ENCODE results near the gene SPOCK1. TPM values are rescaled to one million over a fixed set of nuclear protein-coding genes. Genes with fewer than 3 reads are reported as not detected.

The SPOCK1 gene
- total RNA-seq, 1 donor from 2014 or later: 6.8 TPM

DNA sequence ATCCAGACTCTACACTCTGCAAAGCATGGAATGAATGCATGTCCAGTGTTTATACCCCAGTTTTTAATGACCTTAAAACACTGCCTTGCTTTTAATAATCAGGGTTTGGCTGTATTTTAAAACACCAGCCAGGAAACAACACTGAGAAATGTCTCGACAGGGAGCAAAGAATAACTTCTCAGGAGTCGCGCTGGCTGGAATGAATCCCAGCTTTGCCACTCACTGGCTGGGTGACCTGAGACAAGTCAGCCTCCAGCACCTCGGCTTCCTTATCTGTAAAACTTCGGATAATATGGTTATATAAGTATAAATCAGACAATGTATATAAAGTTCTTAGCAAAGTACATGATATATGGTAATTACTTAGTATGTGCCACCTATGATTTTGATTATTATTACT lies 505.0 kb downstream of the SPOCK1 start:
- Histone ChIP-seq H3K4me3 (ENCODE audit: low read depth, low read length) (no peak overlapping the region), H3K36me3 (ENCODE audit: control insufficient read depth, insufficient read depth, low read length) (no peaks in the 10 kb centered on the region), H3K27me3 (ENCODE audit: control insufficient read depth, insufficient read depth, low read length) (no peaks in the 10 kb centered on the region)
- TF ChIP-seq, protein P1, sequence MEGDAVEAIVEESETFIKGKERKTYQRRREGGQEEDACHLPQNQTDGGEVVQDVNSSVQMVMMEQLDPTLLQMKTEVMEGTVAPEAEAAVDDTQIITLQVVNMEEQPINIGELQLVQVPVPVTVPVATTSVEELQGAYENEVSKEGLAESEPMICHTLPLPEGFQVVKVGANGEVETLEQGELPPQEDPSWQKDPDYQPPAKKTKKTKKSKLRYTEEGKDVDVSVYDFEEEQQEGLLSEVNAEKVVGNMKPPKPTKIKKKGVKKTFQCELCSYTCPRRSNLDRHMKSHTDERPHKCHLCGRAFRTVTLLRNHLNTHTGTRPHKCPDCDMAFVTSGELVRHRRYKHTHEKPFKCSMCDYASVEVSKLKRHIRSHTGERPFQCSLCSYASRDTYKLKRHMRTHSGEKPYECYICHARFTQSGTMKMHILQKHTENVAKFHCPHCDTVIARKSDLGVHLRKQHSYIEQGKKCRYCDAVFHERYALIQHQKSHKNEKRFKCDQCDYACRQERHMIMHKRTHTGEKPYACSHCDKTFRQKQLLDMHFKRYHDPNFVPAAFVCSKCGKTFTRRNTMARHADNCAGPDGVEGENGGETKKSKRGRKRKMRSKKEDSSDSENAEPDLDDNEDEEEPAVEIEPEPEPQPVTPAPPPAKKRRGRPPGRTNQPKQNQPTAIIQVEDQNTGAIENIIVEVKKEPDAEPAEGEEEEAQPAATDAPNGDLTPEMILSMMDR (IDR thresholded peaks at IDR 0.05; ENCODE audit: insufficient read depth, low read length, severe bottlenecking): no peak
- DNase-seq (ENCODE audit: low read depth) (no peak), FAIRE-seq (no peak)

DNA sequence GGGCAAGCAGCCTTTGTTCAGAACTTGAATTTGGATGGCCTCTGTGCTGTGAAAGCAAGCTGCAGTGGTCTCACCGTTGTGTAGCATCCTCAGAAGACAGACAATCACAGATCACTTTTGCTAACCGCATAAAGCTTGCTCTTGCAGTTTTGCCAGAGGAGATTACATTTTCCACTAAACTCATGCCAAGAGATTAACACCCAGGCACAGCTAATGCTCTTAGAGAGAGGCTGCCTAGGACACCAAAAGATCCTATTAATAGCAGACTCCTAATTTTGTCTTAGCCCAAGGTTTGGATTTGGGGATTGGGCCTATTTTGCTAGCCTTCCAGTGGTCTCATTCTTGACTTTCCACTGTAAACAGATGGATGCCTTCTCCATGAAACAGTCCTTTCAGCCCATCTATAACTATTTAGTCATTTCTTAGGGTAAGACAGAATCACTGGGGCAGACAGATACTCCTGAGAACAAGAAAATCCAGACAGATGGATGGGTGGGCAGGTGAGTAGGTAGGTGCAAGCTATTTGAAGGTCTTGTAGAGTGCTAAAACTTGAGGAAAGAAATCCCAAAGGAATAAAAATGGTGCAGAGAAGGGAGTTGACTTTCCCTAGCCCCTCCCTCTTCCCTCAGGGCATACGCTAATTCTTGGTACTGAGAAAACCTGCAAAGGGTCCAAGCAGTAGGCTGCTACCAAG lies 506.2 kb downstream of the SPOCK1 start:
- peak; percentile 64 for FAIRE-seq
- TF ChIP-seq, protein P1 (IDR thresholded peaks at IDR 0.05; ENCODE audit: insufficient read depth, low read length, severe bottlenecking): no peak
- no peaks in the 10 kb centered on the region for H3K36me3 ChIP-seq (ENCODE audit: control insufficient read depth, insufficient read depth, low read length)
- H3K27me3 ChIP-seq (ENCODE audit: control insufficient read depth, insufficient read depth, low read length): no peaks in the 10 kb centered on the region
- no peak for DNase-seq (ENCODE audit: low read depth)
- no peak overlapping the region for H3K4me3 ChIP-seq (ENCODE audit: low read depth, low read length)

DNA sequence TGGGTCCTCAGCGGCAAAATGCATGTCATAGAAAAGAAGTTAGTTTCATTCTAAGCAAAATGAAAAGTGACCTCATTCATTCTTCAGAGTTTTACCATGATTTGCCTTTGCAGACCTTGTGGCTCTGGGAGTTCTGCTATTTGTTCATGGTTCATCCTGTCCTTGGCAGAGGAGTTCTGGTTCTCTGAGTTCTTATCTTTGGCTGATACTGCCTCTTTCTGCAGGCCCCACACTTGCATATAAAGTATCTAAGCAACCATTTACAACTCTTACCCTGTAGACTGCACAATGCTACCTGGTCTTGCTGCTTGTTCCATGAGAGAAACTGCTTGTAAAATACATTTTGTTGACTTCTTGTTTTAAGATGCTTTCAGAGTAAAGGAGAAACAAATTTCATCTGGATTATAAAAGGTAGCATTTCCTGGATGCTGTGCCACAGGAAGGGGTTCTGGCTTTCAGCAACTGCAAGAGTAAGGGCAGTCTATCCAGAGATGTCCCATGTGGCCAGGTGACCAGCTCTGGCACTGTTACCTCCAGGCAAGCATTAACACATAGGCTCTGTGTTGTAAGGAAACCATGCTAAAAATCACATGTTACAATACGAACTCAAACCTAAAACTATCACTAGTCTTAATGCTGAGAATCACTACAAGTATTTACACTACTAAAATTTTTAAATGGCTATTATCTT lies 513.2 kb downstream of the SPOCK1 start:
- H3K27me3 ChIP-seq (ENCODE audit: control insufficient read depth, insufficient read depth, low read length): no peaks in the 10 kb centered on the region
- no peaks in the 10 kb centered on the region for H3K36me3 ChIP-seq (ENCODE audit: control insufficient read depth, insufficient read depth, low read length)
- no peak for FAIRE-seq
- H3K4me3 ChIP-seq (ENCODE audit: low read depth, low read length): no peak overlapping the region
- no peak for DNase-seq (ENCODE audit: low read depth)
- TF ChIP-seq, protein P1 (IDR thresholded peaks at IDR 0.05; ENCODE audit: insufficient read depth, low read length, severe bottlenecking): no peak

DNA sequence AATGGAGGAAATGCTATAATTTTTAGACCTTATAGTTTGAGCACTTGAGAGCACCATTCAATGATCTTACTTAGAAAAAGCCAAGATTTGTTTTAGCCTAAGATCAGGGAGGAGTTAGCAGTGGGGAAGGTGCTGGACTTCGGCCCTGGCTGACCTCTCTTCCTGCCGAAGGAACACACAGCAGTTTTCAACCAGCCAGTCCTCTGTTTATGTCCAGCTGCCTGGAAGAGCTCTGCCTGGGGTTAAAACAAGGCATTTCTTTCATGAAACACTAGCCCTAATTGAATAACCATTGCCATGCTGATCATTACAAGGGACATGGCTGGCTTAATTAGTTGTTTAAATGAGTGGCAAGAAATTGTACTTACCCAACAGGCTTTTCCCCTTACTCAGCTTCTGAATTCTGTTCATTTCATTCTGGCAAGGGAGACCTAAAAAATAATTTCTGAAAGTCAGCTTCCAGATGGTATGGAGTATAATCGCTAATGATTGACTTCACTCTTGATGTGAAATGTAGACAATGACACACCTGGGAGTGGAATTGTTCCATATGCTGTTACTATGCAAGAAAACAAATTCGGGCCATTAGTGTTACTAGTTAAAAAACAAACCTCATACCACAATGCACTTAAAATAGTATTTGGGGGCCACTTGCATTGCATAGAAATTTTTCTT lies 514.2 kb downstream of the SPOCK1 start:
- Histone ChIP-seq H3K27me3 (ENCODE audit: control insufficient read depth, insufficient read depth, low read length) (no peaks in the 10 kb centered on the region), H3K36me3 (ENCODE audit: control insufficient read depth, insufficient read depth, low read length) (no peaks in the 10 kb centered on the region), H3K4me3 (ENCODE audit: low read depth, low read length) (no peak overlapping the region)
- DNase-seq (ENCODE audit: low read depth) (no peak), FAIRE-seq (peak; percentile 47)
- TF ChIP-seq, protein P1 (IDR thresholded peaks at IDR 0.05; ENCODE audit: insufficient read depth, low read length, severe bottlenecking): no peak

DNA sequence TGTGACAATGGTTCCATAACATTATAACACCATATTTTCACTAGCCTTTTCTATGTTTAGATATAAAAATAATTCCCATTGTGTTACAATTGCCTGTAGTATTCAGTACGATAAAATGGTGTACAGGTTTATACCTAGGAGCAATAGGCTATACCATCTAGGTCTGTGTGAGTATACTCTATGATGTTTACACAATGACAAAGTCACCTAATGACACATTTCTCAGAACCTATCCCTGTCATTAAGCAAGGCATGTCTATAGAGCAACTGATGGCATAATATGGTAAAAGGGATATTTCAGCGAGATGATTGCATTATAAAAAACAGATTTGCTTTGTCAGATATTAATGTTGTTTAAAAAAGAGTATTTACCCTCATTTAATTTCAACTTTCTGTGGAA lies 517.2 kb downstream of the SPOCK1 start:
- Histone ChIP-seq H3K36me3 (ENCODE audit: control insufficient read depth, insufficient read depth, low read length) (no peaks in the 10 kb centered on the region), H3K4me3 (ENCODE audit: low read depth, low read length) (no peak overlapping the region), H3K27me3 (ENCODE audit: control insufficient read depth, insufficient read depth, low read length) (no peaks in the 10 kb centered on the region)
- FAIRE-seq (no peak), DNase-seq (ENCODE audit: low read depth) (peak; percentile 12)
- TF ChIP-seq, protein P1 (IDR thresholded peaks at IDR 0.05; ENCODE audit: insufficient read depth, low read length, severe bottlenecking): no peak

Data from bronchial epithelial cell (primary cell).